ENCODE data around the gene USP21. TPM values are rescaled to one million over a fixed set of nuclear protein-coding genes. Genes with fewer than 3 reads are reported as not detected.

The USP21 gene
- total RNA-seq, 4 donors from 2014 or later: 13.3 to 25.3 (median 16.3) TPM

- peak; percentile 3 to 71 for TF ChIP-seq POLR2AphosphoS5 (IDR thresholded peaks at IDR 0.05)
- no peak for TF ChIP-seq CTCF (IDR thresholded peaks at IDR 0.05)
- peak; percentile 13 for TF ChIP-seq POLR2A (IDR thresholded peaks at IDR 0.05; ENCODE audit: low read depth)
- TF ChIP-seq EP300 (IDR thresholded peaks at IDR 0.05): no peak
Observed at GRCh38 chr1:161200992-161201835, 41.9 kb downstream of the USP21 start.

GRCh38 chr1:161201836-161202712, 42.8 kb downstream of the USP21 start, which contains the start of gene NDUFS2:
TSS of gene NDUFS2 (plus strand) at chr1:161202367. CDS start at chr1:161202386, 19 bp downstream.
- no peaks in the 10 kb centered on the region for H3K27me3 ChIP-seq
- TF ChIP-seq POLR2AphosphoS5 (IDR thresholded peaks at IDR 0.05): peak; percentile 92 to 93
- peak in 1 of 3 experiments; percentile 19 for TF ChIP-seq CTCF (IDR thresholded peaks at IDR 0.05)
- peak; percentile 87 for TF ChIP-seq POLR2A (IDR thresholded peaks at IDR 0.05; ENCODE audit: low read depth)
- TF ChIP-seq EP300 (IDR thresholded peaks at IDR 0.05): no peak
- no peaks in the 10 kb centered on the region for H3K9me3 ChIP-seq
- H3K36me3 ChIP-seq: peaks cover 0 to 38% (median 30%) of the 10 kb centered on the region in 4 donors
- intact Hi-C loops (cut with DNase I): no loop called here
- peaks cover 65 to 93% (median 90%) of the 10 kb centered on the region in 4 donors for H3K4me1 ChIP-seq
- peak within 1 kb of the TSS; percentile 71 to 87 (median 76) for H3K4me3 ChIP-seq
- peak within 1 kb of the TSS; percentile 92 to 95 (median 94) for H3K27ac ChIP-seq (replicated peaks in 1 of 4)
- peak; percentile 99 for DNase-seq (ENCODE audit: extremely low spot score)
- 2% methylated on average over 26 of the region's 53 CpGs for WGBS

More at GRCh38 chr1:161200992-161201835, 41.9 kb downstream of the USP21 start:
- Histone ChIP-seq H3K4me1 (peaks cover 60 to 93% (median 90%) of the 10 kb centered on the region in 4 donors), H3K27ac (replicated peaks in 1 of 4) (peak overlapping the region; percentile 92 to 95 (median 94)), H3K36me3 (peaks cover 0 to 33% (median 23%) of the 10 kb centered on the region in 4 donors), H3K4me3 (peak overlapping the region; percentile 71 to 87 (median 76)), H3K9me3 (no peaks in the 10 kb centered on the region), H3K27me3 (no peaks in the 10 kb centered on the region)
- intact Hi-C loops (cut with DNase I): no loop called here
- WGBS: 35% methylated on average over 12 of the region's 13 CpGs
- DNase-seq (ENCODE audit: extremely low spot score): peak; percentile 95

- 68% methylated on average over 12 of the region's 12 CpGs for WGBS
Observed at GRCh38 chr1:161206411-161207140, 47.3 kb downstream of the USP21 start.

More at GRCh38 chr1:161206411-161207140, 47.3 kb downstream of the USP21 start:
- no peaks in the 10 kb centered on the region for H3K9me3 ChIP-seq
- intact Hi-C loops (cut with DNase I): no loop called here
- TF ChIP-seq POLR2A (IDR thresholded peaks at IDR 0.05; ENCODE audit: low read depth): no peak
- no peak for TF ChIP-seq CTCF (IDR thresholded peaks at IDR 0.05)
- TF ChIP-seq POLR2AphosphoS5 (IDR thresholded peaks at IDR 0.05): no peak
- no peak for TF ChIP-seq EP300 (IDR thresholded peaks at IDR 0.05)
- H3K36me3 ChIP-seq: peaks cover 25 to 83% (median 68%) of the 10 kb centered on the region in 4 donors
- peaks cover 63 to 78% (median 71%) of the 10 kb centered on the region in 4 donors for H3K4me1 ChIP-seq
- DNase-seq (ENCODE audit: extremely low spot score): no peak
- H3K4me3 ChIP-seq: peak overlapping the region in 1 of 4 donors; percentile 29
- H3K27ac ChIP-seq (replicated peaks in 1 of 4): peak overlapping the region; percentile 76 to 95 (median 86)
- H3K27me3 ChIP-seq: no peaks in the 10 kb centered on the region

Data from esophagus muscularis mucosa (tissue), 4 donors.